Fibroblast of lung (primary cell): ENCODE results near the gene IL19. TPM values are rescaled to one million over a fixed set of nuclear protein-coding genes. Genes with fewer than 3 reads are reported as not detected.

Experiments
- DNase-seq, 2 donors: peaks; one replicate each; pipeline versions ENCODE4 v3.0.0 to v3.0.0-alpha.2; 2010; ENCODE audit warnings: low read depth in 2 of 2
- H2AFZ ChIP-seq: 2 replicates; pipeline ENCODE4 v1.5.1; 2012; ENCODE audit warnings: low read length, control low read depth, inconsistent platforms
- H3K27ac ChIP-seq: 2 replicates; pipeline ENCODE4 v1.5.1; 2011; ENCODE audit warnings: low read length, control low read depth; ENCODE audit not compliant: insufficient read depth
- H3K27me3 ChIP-seq: 2 replicates; pipeline ENCODE4 v1.5.1; 2011; ENCODE audit warnings: mild to moderate bottlenecking, low read length; ENCODE audit not compliant: control insufficient read depth, insufficient read depth
- H3K36me3 ChIP-seq: 2 replicates; pipeline ENCODE4 v1.5.1; 2011; ENCODE audit warnings: low read length; ENCODE audit not compliant: control insufficient read depth, insufficient read depth
- H3K4me1 ChIP-seq: 2 replicates; pipeline ENCODE4 v1.5.1; 2011; ENCODE audit warnings: low read length; ENCODE audit not compliant: control insufficient read depth, insufficient read depth; ENCODE audit errors: extremely low read depth
- H3K4me2 ChIP-seq: 2 replicates; pipeline ENCODE4 v1.5.1; 2011; ENCODE audit warnings: low read length, control low read depth; ENCODE audit not compliant: insufficient read depth; ENCODE audit errors: extremely low read depth
- H3K4me3 ChIP-seq, 4 experiments: fragments of 200-600 bp in 1 of 4; sonication (generic) in 1 of 4; replicated peaks in 1 of 4; 2 replicates each; pipeline ENCODE4 v1.5.1; 2011 to 2016; ENCODE audit warnings: low read length in 4 of 4, low read depth in 3 of 4, mild to moderate bottlenecking in 3 of 4, control low read depth in 2 of 4, inconsistent platforms in 1 of 4, mixed read lengths in 1 of 4; ENCODE audit not compliant: insufficient read depth in 1 of 4; ENCODE audit errors: control extremely low read depth in 1 of 4
- H3K79me2 ChIP-seq: 2 replicates; pipeline ENCODE4 v1.5.1; 2012; ENCODE audit warnings: mild to moderate bottlenecking, low read length, inconsistent platforms; ENCODE audit not compliant: control insufficient read depth, insufficient read depth
- H3K9ac ChIP-seq: 2 replicates; pipeline ENCODE4 v1.5.1; 2011; ENCODE audit warnings: mild to moderate bottlenecking, low read length, control low read depth; ENCODE audit not compliant: insufficient read depth
- H3K9me3 ChIP-seq: 2 replicates; pipeline ENCODE4 v1.5.1; 2012; ENCODE audit warnings: low read depth, low read length; ENCODE audit not compliant: control insufficient read depth, insufficient read depth
- H4K20me1 ChIP-seq: 2 replicates; pipeline ENCODE4 v1.5.1; 2011; ENCODE audit warnings: low read length; ENCODE audit not compliant: control insufficient read depth, insufficient read depth; ENCODE audit errors: extremely low read depth
- EZH2 ChIP-seq: IDR thresholded peaks from 2 replicates; pipeline ENCODE4 v1.5.1; 2012; ENCODE audit warnings: low read length, control low read depth, mild to moderate bottlenecking; ENCODE audit errors: missing control alignments
- polyA plus RNA-seq, 2 donors: library from polyadenylated mRNA; depleted of rRNA in 1 of 2; stranded (reverse) in 1 of 2; unstranded in 1 of 2; fragments of >200 nt; gene quantifications; 2 replicates each; pipeline ENCODE4 v1.2.1, GENCODE V29; 2011 to 2012; ENCODE audit warnings: missing spikeins in 1 of 2
- total RNA-seq: library from RNA; depleted of rRNA; stranded (reverse); fragments of >200 nt; gene quantifications from 2 replicates; pipeline ENCODE4 v1.2.1, GENCODE V29; 2014
- TF ChIP-seq, protein P1 (sequence below), 2 donors: IDR thresholded peaks in 1 of 2; conservative IDR thresholded peaks in 1 of 2; 1 replicate in 1 of 2; 2 replicates in 1 of 2; pipeline ENCODE4 v1.5.1; 2011 to 2012; ENCODE audit warnings: low read length in 2 of 2, control low read depth in 1 of 2, inconsistent platforms in 1 of 2, low read depth in 1 of 2, mild to moderate bottlenecking in 1 of 2

IL19 gene
- total and polyA plus RNA-seq, 2 donors (not counting 1 experiment from before 2014, with no cell fraction given), result not detected

DNA sequence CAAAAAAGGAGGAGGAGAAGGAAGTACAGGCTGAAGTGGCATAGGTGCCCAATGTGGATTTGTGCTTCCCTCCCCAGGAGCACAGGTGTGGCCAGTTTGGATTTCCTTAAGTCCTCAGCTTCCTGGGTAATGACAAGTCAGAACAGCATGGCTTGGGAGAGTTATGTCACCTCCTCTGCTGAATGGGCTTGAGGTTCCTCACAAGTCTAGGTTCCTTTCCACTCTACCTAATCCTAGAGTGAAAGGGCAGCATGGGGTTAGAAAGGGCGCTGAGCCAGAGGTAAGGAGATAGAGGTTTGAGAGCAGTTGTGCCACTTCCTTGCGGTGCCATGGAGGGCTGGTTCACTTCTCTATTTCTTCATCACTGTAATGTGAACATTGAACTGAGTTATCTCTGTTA, 59.3 kb downstream of the IL19 start:
- peaks cover 3% of the 10 kb centered on the region for H3K27me3 ChIP-seq
- DNase-seq, result no peak
- H2AFZ ChIP-seq, result no peak overlapping the region
- TF ChIP-seq, protein P1, sequence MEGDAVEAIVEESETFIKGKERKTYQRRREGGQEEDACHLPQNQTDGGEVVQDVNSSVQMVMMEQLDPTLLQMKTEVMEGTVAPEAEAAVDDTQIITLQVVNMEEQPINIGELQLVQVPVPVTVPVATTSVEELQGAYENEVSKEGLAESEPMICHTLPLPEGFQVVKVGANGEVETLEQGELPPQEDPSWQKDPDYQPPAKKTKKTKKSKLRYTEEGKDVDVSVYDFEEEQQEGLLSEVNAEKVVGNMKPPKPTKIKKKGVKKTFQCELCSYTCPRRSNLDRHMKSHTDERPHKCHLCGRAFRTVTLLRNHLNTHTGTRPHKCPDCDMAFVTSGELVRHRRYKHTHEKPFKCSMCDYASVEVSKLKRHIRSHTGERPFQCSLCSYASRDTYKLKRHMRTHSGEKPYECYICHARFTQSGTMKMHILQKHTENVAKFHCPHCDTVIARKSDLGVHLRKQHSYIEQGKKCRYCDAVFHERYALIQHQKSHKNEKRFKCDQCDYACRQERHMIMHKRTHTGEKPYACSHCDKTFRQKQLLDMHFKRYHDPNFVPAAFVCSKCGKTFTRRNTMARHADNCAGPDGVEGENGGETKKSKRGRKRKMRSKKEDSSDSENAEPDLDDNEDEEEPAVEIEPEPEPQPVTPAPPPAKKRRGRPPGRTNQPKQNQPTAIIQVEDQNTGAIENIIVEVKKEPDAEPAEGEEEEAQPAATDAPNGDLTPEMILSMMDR (conservative IDR thresholded peaks at IDR 0.05 in 1 of 2, IDR thresholded peaks at IDR 0.05 in 1 of 2; ENCODE audit: low read depth in 1 of 2, low read length in 2 of 2), result no peak
- no peak for TF ChIP-seq EZH2
- H3K4me1 ChIP-seq, result peaks cover 3% of the 10 kb centered on the region
- no peak overlapping the region for H3K27ac ChIP-seq
- no peak overlapping the region for H3K4me2 ChIP-seq
- no peak overlapping the region for H3K9ac ChIP-seq
- no peaks in the 10 kb centered on the region for H4K20me1 ChIP-seq
- H3K79me2 ChIP-seq, result no peaks in the 10 kb centered on the region
- H3K4me3 ChIP-seq, result no peak overlapping the region
- H3K36me3 ChIP-seq, result no peaks in the 10 kb centered on the region
- no peaks in the 10 kb centered on the region for H3K9me3 ChIP-seq

DNA sequence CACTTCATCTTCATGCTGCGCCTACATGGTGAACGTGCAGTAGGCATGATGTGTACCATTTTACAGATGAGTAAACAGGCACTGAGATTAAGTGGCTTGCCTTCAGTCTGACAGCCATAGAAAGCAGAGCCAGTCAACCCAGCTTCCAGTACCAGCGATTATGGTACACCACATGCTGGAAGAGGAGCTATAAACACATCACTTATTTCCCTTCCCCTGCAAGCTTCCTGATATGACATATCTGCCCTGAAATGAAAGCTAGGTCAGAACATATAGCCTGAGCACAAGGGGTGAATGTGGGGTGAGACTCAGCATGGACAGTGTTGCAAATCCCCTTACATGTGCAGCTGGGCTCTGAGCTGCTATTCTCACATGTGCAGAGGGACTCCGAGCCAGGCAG, 61.1 kb downstream of the IL19 start:
- no peaks in the 10 kb centered on the region for H3K4me1 ChIP-seq
- no peak overlapping the region for H3K4me3 ChIP-seq
- no peak for TF ChIP-seq EZH2
- TF ChIP-seq, protein P1 (conservative IDR thresholded peaks at IDR 0.05 in 1 of 2, IDR thresholded peaks at IDR 0.05 in 1 of 2; ENCODE audit: low read depth in 1 of 2, low read length in 2 of 2), result no peak
- H3K27me3 ChIP-seq, result peaks cover 3% of the 10 kb centered on the region
- H4K20me1 ChIP-seq, result no peaks in the 10 kb centered on the region
- no peaks in the 10 kb centered on the region for H3K79me2 ChIP-seq
- no peak overlapping the region for H3K9ac ChIP-seq
- H3K27ac ChIP-seq, result no peak overlapping the region
- H3K36me3 ChIP-seq, result no peaks in the 10 kb centered on the region
- H3K4me2 ChIP-seq, result no peak overlapping the region
- no peak overlapping the region for H2AFZ ChIP-seq
- no peaks in the 10 kb centered on the region for H3K9me3 ChIP-seq
- no peak for DNase-seq

DNA sequence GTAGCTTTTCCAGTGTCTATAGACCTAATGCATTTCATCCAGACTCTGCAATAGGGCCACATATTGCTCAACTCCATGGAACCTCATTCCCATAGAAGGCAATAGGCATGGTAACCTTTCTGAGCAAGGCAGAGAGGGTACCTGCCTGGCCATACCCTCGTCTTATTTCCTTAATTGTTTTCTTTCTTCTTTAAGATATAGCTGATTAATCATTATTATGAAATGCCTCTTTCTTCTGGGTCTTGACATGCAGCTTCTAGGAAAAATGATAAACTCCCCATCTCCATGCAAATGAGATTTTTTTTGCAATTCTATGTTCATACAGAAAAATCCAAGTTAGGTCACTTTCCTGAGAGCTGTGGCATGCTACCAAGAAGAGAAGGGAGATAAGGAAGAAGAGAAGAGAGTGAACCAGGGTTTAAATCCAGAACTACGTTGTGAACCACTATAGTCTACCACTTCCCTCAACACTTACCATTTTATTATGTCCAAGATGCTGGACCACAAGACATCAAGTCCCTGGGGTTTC, 61.8 kb downstream of the IL19 start:
- H4K20me1 ChIP-seq, result no peaks in the 10 kb centered on the region
- no peak overlapping the region for H3K4me2 ChIP-seq
- no peak for DNase-seq
- no peak overlapping the region for H2AFZ ChIP-seq
- peaks cover 3% of the 10 kb centered on the region for H3K27me3 ChIP-seq
- H3K4me3 ChIP-seq, result no peak overlapping the region
- no peaks in the 10 kb centered on the region for H3K9me3 ChIP-seq
- H3K79me2 ChIP-seq, result no peaks in the 10 kb centered on the region
- H3K27ac ChIP-seq, result no peak overlapping the region
- H3K4me1 ChIP-seq, result no peaks in the 10 kb centered on the region
- TF ChIP-seq, protein P1 (conservative IDR thresholded peaks at IDR 0.05 in 1 of 2, IDR thresholded peaks at IDR 0.05 in 1 of 2; ENCODE audit: low read depth in 1 of 2, low read length in 2 of 2), result no peak
- TF ChIP-seq EZH2, result no peak
- H3K9ac ChIP-seq, result no peak overlapping the region
- no peaks in the 10 kb centered on the region for H3K36me3 ChIP-seq
